IMR-90 (cell line): Measurements from ENCODE around the gene HACD4. TPM values are rescaled to one million over a fixed set of nuclear protein-coding genes. Genes with fewer than 3 reads are reported as not detected.
A peak's percentile ranks its signal among the peaks of the same experiment; 100 is the strongest.

Source experiments
- ATAC-seq: fragments of 200-7000 bp; cut with Tn5 transposase; 2 replicates; pipeline ENCODE4 v1.9.1; 2020; ENCODE audit warnings: low read depth, mild to moderate bottlenecking, moderate library complexity
- BruUV-seq: library from RNA; stranded (reverse); fragments of 400-500 nt; replicated peaks from 2 replicates; lab custom pipeline; 2021; lab: Mats Ljungman, UMichigan
- CTCF ChIA-PET: fragments of 300-600 bp; formaldehyde crosslinking; extraction: SDS; loops from one replicate; lab custom pipeline; 2021; ENCODE audit warnings: antibody characterized with exemption; lab: Yijun Ruan, JAX
- POLR2A ChIA-PET: fragments of 300-600 bp; sonication (Branson Sonifier 250); formaldehyde crosslinking; loops from one replicate; lab custom pipeline; 2022; ENCODE audit warnings: antibody characterized with exemption; ENCODE audit not compliant: unreplicated experiment; lab: Charles Lee
- DNase-seq: peaks from one replicate; pipeline ENCODE4 v3.0.0; 2013
- H2AFZ ChIP-seq: replicated peaks from 2 replicates; pipeline ENCODE3; 2013; ENCODE audit warnings: low read length, mild to moderate bottlenecking; ENCODE audit not compliant: poor library complexity
- H2AK5ac ChIP-seq: 2 replicates; pipeline ENCODE4 v1.6.1; 2013; ENCODE audit warnings: low read depth, low read length, inconsistent platforms
- H2AK9ac ChIP-seq: replicated peaks from 2 replicates; pipeline ENCODE3; 2013; ENCODE audit warnings: mild to moderate bottlenecking, low read depth, low read length, moderate library complexity; ENCODE audit not compliant: poor library complexity
- H2BK120ac ChIP-seq: 2 replicates; pipeline ENCODE4 v1.6.1; 2013; ENCODE audit warnings: low read depth, low read length, inconsistent platforms
- H2BK15ac ChIP-seq: 3 replicates; pipeline ENCODE4 v1.6.1; 2013; ENCODE audit warnings: low read depth, low read length, inconsistent platforms
- H2BK20ac ChIP-seq: 2 replicates; pipeline ENCODE4 v1.6.1; 2013; ENCODE audit warnings: low read depth, mild to moderate bottlenecking, inconsistent platforms, low read length, moderate library complexity
- H2BK5ac ChIP-seq: 2 replicates; pipeline ENCODE4 v1.6.1; 2013; ENCODE audit warnings: mild to moderate bottlenecking, low read depth, low read length, inconsistent platforms; ENCODE audit not compliant: poor library complexity, severe bottlenecking
- H3K14ac ChIP-seq: replicated peaks from 2 replicates; pipeline ENCODE4 v1.6.1; 2013; ENCODE audit warnings: low read depth, low read length, inconsistent platforms
- H3K18ac ChIP-seq: 2 replicates; pipeline ENCODE4 v1.6.1; 2013; ENCODE audit warnings: low read depth, low read length, control low read depth
- H3K23ac ChIP-seq: 2 replicates; pipeline ENCODE4 v1.6.1; 2013; ENCODE audit warnings: low read depth, low read length, inconsistent platforms
- H3K27ac ChIP-seq: 2 replicates; pipeline ENCODE4 v1.5.1; 2013; ENCODE audit warnings: mild to moderate bottlenecking, control low read depth, low read length; ENCODE audit not compliant: insufficient read depth
- H3K27me3 ChIP-seq: 2 replicates; pipeline ENCODE4 v1.6.1; 2013; ENCODE audit warnings: low read length; ENCODE audit not compliant: control insufficient read depth, insufficient read depth
- H3K36me3 ChIP-seq: 2 replicates; pipeline ENCODE4 v1.6.1; 2013; ENCODE audit warnings: low read length, mixed read lengths; ENCODE audit not compliant: control insufficient read depth, insufficient read depth
- H3K4ac ChIP-seq: 2 replicates; pipeline ENCODE4 v1.6.1; 2013; ENCODE audit warnings: low read depth, low read length, inconsistent platforms
- H3K4me1 ChIP-seq: 2 replicates; pipeline ENCODE4 v1.6.1; 2013; ENCODE audit warnings: low read length, mixed read lengths; ENCODE audit not compliant: control insufficient read depth, insufficient read depth
- H3K4me2 ChIP-seq: 2 replicates; pipeline ENCODE4 v1.6.1; 2013; ENCODE audit warnings: low read depth, mild to moderate bottlenecking, control low read depth, low read length, moderate library complexity
- H3K4me3 ChIP-seq: 2 replicates; pipeline ENCODE4 v1.5.1; 2013; ENCODE audit warnings: low read depth, mild to moderate bottlenecking, control low read depth, low read length, moderate library complexity; ENCODE audit not compliant: insufficient read depth
- H3K56ac ChIP-seq: 2 replicates; pipeline ENCODE4 v1.6.1; 2013; ENCODE audit warnings: low read length, inconsistent platforms; ENCODE audit not compliant: insufficient read depth; ENCODE audit errors: extremely low read depth
- H3K79me1 ChIP-seq, 2 experiments: 2 replicates each; pipeline ENCODE4 v1.6.1; 2013; ENCODE audit warnings: low read length in 2 of 2, inconsistent platforms in 1 of 2, low read depth in 1 of 2
- H3K9ac ChIP-seq: 2 replicates; pipeline ENCODE4 v1.6.1; 2013; ENCODE audit warnings: low read depth, low read length, control low read depth
- H3K9me1 ChIP-seq: 2 replicates; pipeline ENCODE4 v1.6.1; 2013; ENCODE audit warnings: low read length, inconsistent platforms; ENCODE audit not compliant: insufficient read depth
- H3K9me3 ChIP-seq: 2 replicates; pipeline ENCODE4 v1.6.1; 2013; ENCODE audit warnings: low read length; ENCODE audit not compliant: control insufficient read depth, insufficient read depth
- H4K20me1 ChIP-seq: 2 replicates; pipeline ENCODE4 v1.6.1; 2013; ENCODE audit warnings: low read length, inconsistent platforms; ENCODE audit not compliant: insufficient read depth
- H4K5ac ChIP-seq: 2 replicates; pipeline ENCODE4 v1.6.1; 2013; ENCODE audit warnings: mild to moderate bottlenecking, low read depth, low read length, control low read depth
- H4K8ac ChIP-seq, 2 experiments: 2 replicates each; pipeline ENCODE4 v1.6.1; 2013; ENCODE audit warnings: low read depth in 2 of 2, low read length in 2 of 2, control low read depth in 1 of 2, inconsistent platforms in 1 of 2
- H4K91ac ChIP-seq: 2 replicates; pipeline ENCODE4 v1.6.1; 2013; ENCODE audit warnings: low read depth, low read length, inconsistent platforms; ENCODE audit not compliant: insufficient read depth
- BHLHE40 ChIP-seq: fragments of 150-350 bp; IDR thresholded peaks from 2 replicates; pipeline ENCODE4 v1.6.1; 2016; ENCODE audit warnings: mild to moderate bottlenecking, low read depth, low read length
- CEBPB ChIP-seq: IDR thresholded peaks from 2 replicates; pipeline ENCODE4 v1.6.1; 2012; ENCODE audit warnings: low read depth, low read length, improper control_type of control experiment
- FOS ChIP-seq: fragments of 150-350 bp; IDR thresholded peaks from 2 replicates; pipeline ENCODE4 v1.6.1; 2016; ENCODE audit warnings: low read depth, low read length
- MAZ ChIP-seq: IDR thresholded peaks from 2 replicates; pipeline ENCODE4 v1.6.1; 2012; ENCODE audit warnings: low read depth, mild to moderate bottlenecking, low read length, improper control_type of control experiment, moderate library complexity, borderline replicate concordance
- SMC3 ChIP-seq: fragments of 150-350 bp; IDR thresholded peaks from 2 replicates; pipeline ENCODE4 v1.6.1; 2016; ENCODE audit warnings: low read depth, mild to moderate bottlenecking, antibody characterized with exemption, low read length, moderate library complexity
- WGBS, 2 experiments: methylation state at CpG; one replicate each; pipeline versions ENCODE4 v1.1.5 to v1.1.7; 2013; ENCODE audit warnings: missing lambda C conversion rate in 2 of 2; ENCODE audit not compliant: insufficient read length in 1 of 2; ENCODE audit errors: extremely low coverage in 2 of 2; 5-methylcytosine and 5-hydroxymethylcytosine counted together
- dilution Hi-C: fragments of 300-500 bp; cut with HindIII; formaldehyde crosslinking; loops from one replicate; pipeline ENCODE4 v1.14.3; 2018; ENCODE audit warnings: low sequenced_read_pairs; ENCODE audit not compliant: unreplicated experiment
- in situ Hi-C: fragments of 300-500 bp; cut with MboI; formaldehyde crosslinking; loops from 3 replicates; pipeline ENCODE4 v1.14.3; 2019; ENCODE audit warnings: low sequenced_read_pairs, inconsistent platforms, mixed read lengths
- intact Hi-C: fragments of 100-400 bp; cut with micrococcal nuclease; formaldehyde crosslinking; loops from 2 replicates; pipeline ENCODE4 v1.10.0; 2022
- polyA plus RNA-seq, 3 experiments: library from polyadenylated mRNA; depleted of rRNA; stranded (reverse); fragments of >200 nt; gene quantifications; 2 replicates each; pipeline ENCODE4 v1.2.3, GENCODE V29; 2012; ENCODE audit warnings: low replicate concordance in 1 of 3
- total RNA-seq: library from RNA; depleted of rRNA; stranded (reverse); fragments of >200 nt; gene quantifications from 2 replicates; pipeline ENCODE4 v1.2.3, GENCODE V29; 2012

The HACD4 gene
- total and polyA plus RNA-seq, 2 of the 4 experiments (the other 2 are of a cell fraction): 1.9 to 2.2 TPM

DNA sequence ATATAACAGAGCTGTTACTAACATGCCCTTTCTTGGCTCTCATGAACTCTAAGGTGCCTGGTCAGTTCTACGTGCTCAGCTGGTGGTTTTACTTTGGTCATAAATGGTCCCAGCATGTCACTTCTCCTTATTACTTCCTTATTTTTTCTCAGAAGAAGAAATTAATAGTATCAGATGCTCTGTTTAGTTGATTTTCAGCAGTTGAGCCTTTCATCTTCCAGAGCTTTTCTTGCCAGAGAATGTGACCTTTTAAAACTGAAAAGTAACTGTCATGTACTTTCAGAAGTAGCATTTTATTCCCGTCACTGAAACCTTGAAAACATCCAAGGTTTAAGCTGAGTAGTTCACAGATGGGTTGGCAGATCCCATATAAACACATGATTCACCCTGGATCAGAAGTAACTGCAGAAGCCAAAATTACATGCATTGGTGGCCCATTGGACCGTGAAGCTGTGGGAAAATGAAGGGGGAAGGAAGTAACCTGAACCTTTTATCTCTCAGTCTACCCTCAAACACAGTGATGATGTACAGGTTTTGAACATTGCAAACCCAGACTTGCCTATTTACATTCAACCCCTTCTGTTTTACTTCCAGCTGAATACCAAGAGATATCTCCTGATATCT lies 50.5 kb downstream of the HACD4 start:
- Histone ChIP-seq H3K9ac (no peak overlapping the region), H3K14ac (peak overlapping the region; percentile 57), H3K4ac (peak overlapping the region; percentile 80), H2BK20ac (peak overlapping the region; percentile 87), H2AK9ac (no peak overlapping the region), H3K27me3 (no peaks in the 10 kb centered on the region), H3K36me3 (peaks cover 2% of the 10 kb centered on the region), H3K9me1 (no peaks in the 10 kb centered on the region; the same call in 1 of the 2 replicates), H2AFZ (no peak overlapping the region), H4K5ac (peak overlapping the region; percentile 62; the same call in 1 of the 2 replicates), H4K20me1 (peaks cover 4% of the 10 kb centered on the region), H2BK15ac (peak overlapping the region; percentile 33; the same call in 1 of the 3 replicates), H2BK120ac (peak overlapping the region; percentile 88), H2BK5ac (peak overlapping the region; percentile 97), H4K8ac (peak overlapping the region in 1 of 2 experiments; percentile 79; a peak in 2 of 4 replicates), H4K91ac (peak overlapping the region; percentile 74), H3K79me1 (no peaks in the 10 kb centered on the region), H3K23ac (peak overlapping the region; percentile 75), H3K9me3 (no peaks in the 10 kb centered on the region), H3K4me1 (peaks cover 15% of the 10 kb centered on the region), H3K56ac (peak overlapping the region; percentile 91), H3K4me2 (peak overlapping the region; percentile 92), H3K27ac (peak overlapping the region; percentile 79; the same call in 1 of the 2 replicates), H3K4me3 (no peak overlapping the region), H2AK5ac (no peak overlapping the region), H3K18ac (peak overlapping the region; percentile 94)
- DNase-seq: peak; percentile 93
- ChIA-PET CTCF (interaction anchor here (0.8 kb wide), 1 partner anchor 17 kb away, joined by 3 read pairs; no protein-coding TSS in a partner anchor), POLR2A (interaction anchor here (1.1 kb wide), 1 partner anchor 359 kb away, joined by 4 read pairs; the partner anchor contains the start of gene MLLT3)
- BruUV-seq: no TSS peak
- TF ChIP-seq BHLHE40 (no peak), FOS (peak; percentile 78; the same call in 1 of the 2 replicates), MAZ (no peak), SMC3 (0 out of 2 replicates have a peak, but pooled peaks have one; percentile 1), CEBPB (no peak)
- WGBS, 2 experiments: no CpG with 5 or more reads among the region's 3 CpGs
- intact Hi-C loops: loop anchor here (5.0 kb wide), 2 partner anchors 359 to 414 kb away; partner anchors contain the start of gene MLLT3
- in situ Hi-C loops: no loop called here
- peak; percentile 77 for ATAC-seq
- dilution Hi-C loops: no loop called here
